HG03066 (cell line): ENCODE measurements around the gene CYB5R4.
A peak's percentile ranks its signal among the peaks of the same experiment; 100 is the strongest.

ENCODE experiments used
- ATAC-seq: cut with Tn5 transposase; IDR thresholded peaks from one replicate; pipeline ENCODE4 v1.9.1; 2021; ENCODE audit warnings: low read depth; ENCODE audit not compliant: unreplicated experiment

CYB5R4 gene

GRCh38 chr6:83859410-83860358 lies at the start of gene CYB5R4:
CYB5R4 (plus strand) TSS chr6:83859689; CDS start chr6:83859783, 94 bp downstream.
- peak; percentile 98 for ATAC-seq

- no peak for ATAC-seq
Measured at GRCh38 chr6:83812595-83812994, 46.9 kb upstream of the CYB5R4 start.

GRCh38 chr6:83815631-83816272 lies 43.7 kb upstream of the CYB5R4 start:
- no peak for ATAC-seq

GRCh38 chr6:83822629-83823169 lies 36.8 kb upstream of the CYB5R4 start:
- no peak for ATAC-seq

DNA sequence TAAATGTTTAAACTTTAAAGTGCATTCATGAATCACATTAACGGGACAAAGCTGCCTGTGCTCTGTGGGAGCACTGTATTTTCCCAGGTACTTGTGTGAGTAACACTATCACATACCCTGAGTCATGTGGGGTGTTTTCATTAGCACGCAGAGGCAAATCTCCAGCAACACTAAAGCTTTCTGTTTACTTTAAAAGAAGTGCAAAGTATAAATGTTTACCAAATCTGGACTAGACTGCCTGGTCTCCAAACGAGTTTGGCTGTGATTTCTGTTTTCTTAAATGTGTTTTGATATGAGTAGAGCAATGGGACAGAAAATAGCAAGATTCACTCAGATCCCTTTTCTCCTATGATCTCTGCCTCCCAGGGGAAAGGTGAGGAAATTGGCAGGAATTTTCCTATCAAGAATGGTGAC lies 35.1 kb upstream of the CYB5R4 start:
- no peak for ATAC-seq

DNA sequence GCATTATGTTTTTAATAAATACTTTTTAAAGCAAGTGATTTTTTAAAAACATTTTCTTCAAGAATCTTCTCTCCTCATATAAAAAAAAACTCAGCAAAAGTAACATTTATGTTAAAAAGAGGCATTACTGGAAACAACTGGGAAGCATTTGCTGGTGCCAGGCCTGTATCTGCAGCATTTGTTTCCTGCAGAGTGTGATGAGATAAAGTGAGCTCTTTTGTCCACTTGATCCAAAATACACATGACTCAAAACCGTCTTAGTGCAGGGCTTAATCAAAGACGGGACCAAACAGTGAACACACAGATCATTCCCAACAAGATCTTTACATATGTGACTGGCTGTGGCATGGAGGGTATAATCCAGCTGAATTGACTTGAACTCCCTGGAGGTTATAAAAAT lies 34.7 kb upstream of the CYB5R4 start:
- no peak for ATAC-seq

- no peak for ATAC-seq
Measured at GRCh38 chr6:83827050-83827449, 32.4 kb upstream of the CYB5R4 start.

DNA sequence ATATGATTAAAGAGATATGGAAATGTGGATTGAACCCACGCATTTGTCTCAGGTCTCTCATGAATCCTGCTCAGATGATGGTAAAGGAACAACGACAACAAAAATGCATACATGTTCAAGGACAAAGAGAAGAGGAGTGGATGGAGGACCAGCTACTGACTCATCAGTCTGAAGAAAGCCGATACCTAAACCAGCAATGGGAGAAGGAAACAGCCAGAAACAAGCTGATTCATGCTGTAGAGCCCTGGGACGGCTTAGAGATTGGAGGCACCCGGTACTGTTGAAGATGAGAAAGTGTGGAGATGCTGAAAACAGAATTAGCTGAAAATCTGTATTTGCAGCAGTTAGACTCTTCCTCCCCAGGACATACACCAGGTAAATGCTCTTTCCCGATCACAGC lies 20.8 kb upstream of the CYB5R4 start:
- ATAC-seq, result no peak

GRCh38 chr6:83844170-83844569 lies 15.3 kb upstream of the CYB5R4 start:
- ATAC-seq, result no peak

GRCh38 chr6:83846291-83846690 lies 13.2 kb upstream of the CYB5R4 start:
- ATAC-seq, result no peak

DNA sequence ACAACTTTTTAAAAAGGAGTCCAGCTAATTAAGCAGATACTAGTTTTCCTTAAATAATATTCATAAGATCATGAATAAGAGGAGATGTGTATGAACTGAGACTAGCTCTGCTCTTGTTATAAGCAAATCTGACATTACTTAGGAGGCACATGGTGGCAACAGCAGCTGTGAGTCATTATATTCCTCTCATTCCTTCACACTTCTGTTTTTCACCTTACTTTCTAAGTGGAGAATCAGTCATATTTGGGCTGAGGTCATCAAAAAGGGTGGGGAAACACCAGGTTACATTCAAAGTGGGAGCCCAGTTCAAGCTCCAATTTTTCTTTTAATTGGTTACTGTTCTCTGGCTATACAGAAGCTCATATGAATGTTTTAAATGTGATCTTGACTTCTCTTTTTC lies 12.3 kb upstream of the CYB5R4 start:
- peak; percentile 91 for ATAC-seq

- ATAC-seq, result no peak
Measured at GRCh38 chr6:83849127-83849526, 10.4 kb upstream of the CYB5R4 start.

DNA sequence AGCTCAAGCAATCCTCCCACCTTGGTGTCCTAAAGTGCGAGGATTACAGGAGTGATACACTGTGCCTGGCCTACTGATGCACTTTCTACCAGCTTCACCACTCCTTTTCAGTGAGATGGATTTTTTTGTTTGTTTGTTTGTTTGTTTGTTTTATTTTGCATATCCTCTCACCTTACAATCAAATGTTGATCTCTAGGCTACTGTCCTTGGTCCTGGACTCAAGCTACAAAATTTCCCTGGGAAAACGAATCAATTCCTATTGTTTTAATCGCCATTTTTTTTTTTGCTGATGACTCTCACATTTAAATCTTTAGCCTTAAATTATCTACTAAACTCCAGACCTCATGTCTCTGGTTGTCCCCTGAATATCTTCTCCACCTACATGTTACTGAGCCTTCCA lies 9.9 kb upstream of the CYB5R4 start:
- ATAC-seq, result no peak

- no peak for ATAC-seq
Measured at GRCh38 chr6:83852528-83853177, 6.8 kb upstream of the CYB5R4 start.

- ATAC-seq, result peak; percentile 68
Measured at GRCh38 chr6:83853178-83854000, 6.1 kb upstream of the CYB5R4 start, which contains the start of gene RIPPLY2. RIPPLY2 (plus strand) TSS chr6:83853360; CDS start chr6:83853417, 57 bp downstream.

DNA sequence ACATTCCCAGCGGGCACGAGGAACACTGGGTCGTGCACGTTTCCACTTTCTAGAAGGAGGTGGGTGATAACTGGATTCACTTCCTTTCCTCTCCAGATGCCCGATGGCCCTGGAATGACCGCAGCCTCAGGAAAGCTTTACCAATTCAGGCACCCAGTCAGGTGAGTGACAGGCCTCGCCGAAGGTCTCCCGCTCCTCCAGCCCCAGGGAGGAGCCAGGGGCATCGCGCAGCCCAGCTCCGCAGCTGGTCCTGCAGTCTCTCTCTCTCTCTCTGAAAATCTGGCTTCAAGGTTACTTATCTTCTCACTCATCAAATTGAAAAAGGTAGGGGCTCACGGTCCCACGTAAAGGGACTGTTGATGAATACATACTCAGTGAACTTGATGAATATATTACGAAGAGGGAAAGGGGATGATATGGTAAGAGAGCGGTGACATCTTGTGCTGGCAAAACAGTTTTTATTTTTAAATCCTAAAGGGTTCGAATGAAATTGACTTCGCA lies 5.4 kb upstream of the CYB5R4 start:
- peak; percentile 17 for ATAC-seq

DNA sequence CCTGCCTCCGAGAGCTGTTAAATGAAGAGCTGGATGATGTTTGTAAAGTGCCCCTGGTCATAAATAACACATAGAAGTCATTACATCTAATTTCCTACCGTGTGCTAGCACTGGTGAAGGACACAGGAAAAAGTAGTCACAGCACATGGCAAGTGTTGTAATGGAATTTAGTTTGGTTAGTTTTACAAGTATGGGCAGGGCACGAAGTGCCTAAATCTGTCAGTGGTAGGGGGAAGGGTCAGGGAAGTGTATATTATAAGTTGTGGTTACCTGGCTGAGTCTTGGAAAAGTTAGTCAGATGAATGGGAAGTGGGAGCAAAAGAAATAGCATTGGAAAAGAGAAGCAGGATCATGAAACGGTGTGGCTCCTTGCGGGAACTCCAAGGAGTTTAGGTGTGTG lies 4.7 kb upstream of the CYB5R4 start:
- ATAC-seq, result no peak

DNA sequence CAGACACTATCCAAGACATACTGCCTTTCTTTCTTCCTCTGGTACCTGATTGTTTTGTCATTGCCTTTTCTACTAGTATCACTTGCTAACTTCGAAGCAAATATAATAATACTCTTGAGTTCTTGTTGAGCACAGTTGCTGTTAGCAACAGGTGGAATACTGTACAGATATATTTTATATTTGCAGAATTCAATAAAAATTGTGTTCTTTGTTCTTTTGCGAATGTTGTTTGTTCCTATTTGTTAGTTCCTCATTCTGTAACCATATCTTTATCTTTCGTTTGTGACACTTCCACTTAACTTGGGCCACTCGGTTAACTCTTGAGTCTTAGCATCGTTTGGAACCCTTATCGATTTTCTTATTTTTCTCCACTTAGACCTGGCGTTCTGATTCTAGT lies 868 bp downstream of the CYB5R4 start:
- peak; percentile 16 for ATAC-seq

DNA sequence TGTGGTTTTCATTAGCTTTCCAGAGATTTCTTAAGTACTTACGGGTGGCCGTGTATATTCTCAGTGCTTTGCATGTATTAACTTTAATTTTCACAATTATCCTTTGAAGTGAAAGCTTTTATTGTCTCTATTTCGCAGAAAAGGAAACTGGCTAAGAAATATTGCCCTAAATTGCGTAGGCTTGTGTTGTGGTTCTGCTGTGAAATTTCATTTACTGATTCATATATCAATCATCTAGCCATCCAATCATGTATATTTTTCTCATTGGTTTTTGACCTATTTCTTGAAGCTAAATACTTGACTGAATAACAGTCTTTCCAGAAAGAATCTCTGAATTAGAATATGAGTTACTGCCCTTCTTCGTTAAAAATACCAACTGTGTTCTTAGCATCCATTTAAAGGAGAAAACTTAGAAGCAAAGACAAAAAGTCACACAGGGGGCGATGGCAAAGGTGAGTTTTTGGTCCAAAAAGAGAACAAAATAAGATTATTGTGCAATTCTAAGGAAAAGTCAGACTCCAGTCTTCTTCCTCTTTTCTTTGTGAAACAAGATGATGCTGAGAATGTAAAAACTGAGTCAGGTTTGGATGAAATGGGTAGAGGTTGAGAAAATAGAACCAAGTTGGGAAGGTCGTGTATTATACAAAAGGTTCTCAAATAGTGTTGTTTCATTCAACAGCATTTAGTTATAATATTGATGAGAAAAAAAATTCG lies 1.4 kb downstream of the CYB5R4 start:
- ATAC-seq, result no peak
